ENCODE results near the gene PPIL3.

- TF ChIP-seq CTCF (IDR thresholded peaks at IDR 0.05) (no peak), POLR2A (IDR thresholded peaks at IDR 0.05) (no peak)
These were observed 25.1 kb downstream of the PPIL3 start for GRCh38 chr2:200863782-200864175.
